Measurements from ENCODE around the gene BACH2.
"Not testable (repeated sequence)": the region's sequence is repeated elsewhere in the genome, so short reads cannot be mapped to it uniquely, and the experiment has no call there.

BACH2 gene

GRCh38 chr6:90186637-90187371 lies 109.8 kb downstream of the BACH2 start:
- no peak for DNase-seq

- no peak for DNase-seq
Observed at GRCh38 chr6:90186026-90186425, 110.6 kb downstream of the BACH2 start.

- DNase-seq = no peak
Observed at GRCh38 chr6:90184334-90185298, 112.0 kb downstream of the BACH2 start.

- no peak for DNase-seq
Observed at GRCh38 chr6:90183587-90184333, 112.9 kb downstream of the BACH2 start.

DNA sequence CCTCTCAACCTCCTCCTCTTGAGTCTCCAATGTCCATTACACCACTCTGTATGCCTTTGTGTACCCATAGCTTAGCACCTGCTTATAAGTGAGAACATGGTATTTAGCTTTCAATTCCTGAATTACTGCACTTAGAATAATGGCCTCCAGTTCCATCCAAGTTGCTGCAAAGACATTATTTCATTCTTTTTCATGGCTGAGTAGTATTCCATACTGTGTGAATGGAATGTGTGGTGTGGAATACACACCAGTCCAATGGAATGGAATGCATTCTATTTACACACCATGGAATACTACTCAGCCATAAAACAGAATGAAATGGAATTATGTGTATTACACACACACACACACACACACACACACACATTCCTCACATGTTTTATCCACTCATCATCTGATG lies 116.1 kb downstream of the BACH2 start:
- DNase-seq = no peak

DNA sequence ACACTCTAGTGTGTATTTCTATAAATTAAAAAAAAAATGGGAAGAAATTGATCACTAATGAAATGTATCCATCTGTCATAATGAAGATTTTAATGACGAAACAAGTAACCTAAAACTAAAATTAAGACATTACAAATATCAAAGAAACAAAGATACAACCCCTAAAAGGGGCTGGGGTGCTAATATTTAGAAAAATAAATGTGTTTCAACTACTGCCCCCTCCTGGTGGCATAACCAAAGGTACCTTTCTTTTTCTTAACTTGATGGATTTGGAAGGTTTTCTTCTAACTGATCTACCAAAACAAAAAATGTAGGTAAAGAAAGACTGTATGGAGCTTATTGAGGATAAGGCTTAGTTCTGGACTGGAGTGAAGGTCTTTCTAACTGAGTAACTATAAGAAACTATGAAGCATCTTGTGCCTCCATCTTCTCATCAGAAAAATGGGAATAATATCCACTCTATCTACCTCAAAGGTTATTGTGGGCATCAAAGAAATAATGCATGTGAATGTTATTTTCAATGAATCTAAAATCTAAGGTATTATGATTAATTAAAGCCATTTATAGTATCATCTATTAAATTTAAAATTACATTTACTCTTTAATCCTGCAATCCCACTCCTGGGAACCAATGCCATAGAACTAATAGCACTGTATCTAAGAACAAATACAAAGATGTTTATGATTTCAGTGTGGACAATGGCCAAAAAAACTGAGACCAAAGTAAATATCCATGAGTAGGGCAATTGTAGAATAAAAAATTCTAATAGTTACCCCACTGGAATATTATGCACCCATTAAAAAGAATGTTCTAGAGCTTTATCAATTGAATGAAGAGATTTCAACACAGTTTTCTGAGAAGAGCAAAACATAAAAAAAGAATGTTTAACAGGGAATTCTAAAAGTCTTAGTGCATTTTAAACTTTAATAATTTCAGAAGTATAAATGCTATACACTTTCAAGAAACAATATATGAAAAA lies 117.2 kb downstream of the BACH2 start:
- DNase-seq = no peak

DNA sequence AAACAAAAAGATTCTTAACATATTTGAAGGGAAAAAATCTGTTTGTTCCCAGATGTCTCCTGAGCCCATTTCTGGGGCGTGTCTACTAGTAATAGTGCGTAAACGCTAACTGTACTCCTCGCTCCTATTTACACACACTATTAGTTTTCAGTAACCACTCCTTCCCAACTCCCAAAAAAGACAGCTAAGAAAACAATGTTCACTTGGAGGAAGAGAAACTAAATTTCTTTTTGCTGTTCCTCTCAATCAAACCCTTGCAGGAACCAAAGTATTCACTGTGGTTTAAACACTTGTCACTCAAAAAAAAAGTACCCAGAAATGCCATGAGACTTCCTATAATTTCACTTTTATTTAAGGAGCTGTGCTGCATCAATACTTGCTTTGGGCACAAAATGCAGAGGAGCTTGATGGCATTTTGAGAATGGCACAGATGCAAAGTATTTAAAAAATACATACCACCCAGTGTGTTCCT lies 118.2 kb downstream of the BACH2 start:
- no peak for DNase-seq

DNA sequence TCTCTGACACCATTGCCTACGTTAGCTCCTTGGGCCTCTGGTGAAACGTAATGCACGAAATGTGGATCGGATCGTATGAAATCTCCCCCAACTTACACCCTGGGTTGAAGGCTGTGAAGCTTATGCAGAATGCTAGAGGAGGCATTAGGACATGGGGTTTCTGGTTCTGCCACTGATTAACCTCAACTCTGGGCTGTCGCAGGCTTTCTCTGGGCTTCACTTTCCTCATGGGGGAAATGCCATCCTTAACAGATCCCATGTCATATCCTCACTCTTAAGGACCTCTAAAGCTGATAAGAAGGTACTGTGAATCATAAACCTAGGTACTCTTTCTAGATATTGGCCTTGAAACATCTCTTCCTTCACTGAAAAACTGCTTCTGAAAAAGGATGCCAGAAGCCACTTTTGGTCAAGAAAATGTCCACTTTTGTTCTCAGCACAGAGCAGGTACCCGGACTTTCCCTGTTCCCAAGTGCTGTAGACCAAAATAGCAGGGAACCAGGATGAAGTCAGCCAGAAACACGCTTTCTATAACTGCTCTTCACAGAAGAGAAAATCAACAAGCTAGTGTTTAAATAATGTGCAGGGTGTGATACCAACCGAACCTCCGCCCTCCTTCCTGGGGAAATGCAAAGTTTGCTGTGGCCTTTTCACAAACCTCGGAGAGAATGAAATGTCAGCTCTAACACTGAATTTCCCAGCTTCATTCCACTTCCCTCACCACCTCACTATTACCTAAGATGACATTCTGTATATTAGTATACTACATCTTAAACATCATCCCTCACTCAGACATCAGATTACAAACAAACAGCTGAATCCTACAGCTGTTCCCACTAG lies 118.9 kb downstream of the BACH2 start:
- DNase-seq = no peak

- DNase-seq = no peak
Observed at GRCh38 chr6:90175627-90176538, 120.8 kb downstream of the BACH2 start.

DNA sequence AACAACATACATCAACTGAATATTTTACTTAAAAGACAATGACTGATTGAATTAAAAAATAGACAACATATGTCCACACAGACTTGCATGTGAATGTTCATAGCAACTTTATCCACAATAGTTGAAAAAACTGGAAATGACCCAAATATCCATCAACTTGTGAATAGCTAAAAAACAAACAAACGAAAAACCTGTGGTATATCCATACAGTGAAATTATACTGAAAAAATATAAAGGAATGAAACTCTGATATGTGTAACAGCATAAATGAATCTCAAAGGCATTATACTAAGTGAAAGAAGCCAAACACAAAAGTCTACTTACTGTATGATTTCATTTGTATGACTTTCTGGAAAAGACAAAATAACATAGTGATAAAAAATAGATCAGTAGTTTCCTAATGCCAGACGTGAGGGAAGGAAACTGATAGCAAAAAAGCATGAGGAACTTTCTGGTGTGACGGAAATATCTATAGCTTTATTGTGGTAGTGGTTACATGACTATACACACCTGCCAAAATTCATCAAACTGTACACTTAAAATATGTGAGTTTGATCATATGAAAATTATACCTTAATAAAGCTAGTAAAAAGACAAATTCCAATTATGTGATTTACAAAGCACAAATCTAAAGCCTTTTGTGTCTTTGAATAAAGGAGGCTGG lies 123.2 kb downstream of the BACH2 start:
- DNase-seq = no peak

GRCh38 chr6:90170601-90171000 lies 126.0 kb downstream of the BACH2 start:
- DNase-seq = no peak

DNA sequence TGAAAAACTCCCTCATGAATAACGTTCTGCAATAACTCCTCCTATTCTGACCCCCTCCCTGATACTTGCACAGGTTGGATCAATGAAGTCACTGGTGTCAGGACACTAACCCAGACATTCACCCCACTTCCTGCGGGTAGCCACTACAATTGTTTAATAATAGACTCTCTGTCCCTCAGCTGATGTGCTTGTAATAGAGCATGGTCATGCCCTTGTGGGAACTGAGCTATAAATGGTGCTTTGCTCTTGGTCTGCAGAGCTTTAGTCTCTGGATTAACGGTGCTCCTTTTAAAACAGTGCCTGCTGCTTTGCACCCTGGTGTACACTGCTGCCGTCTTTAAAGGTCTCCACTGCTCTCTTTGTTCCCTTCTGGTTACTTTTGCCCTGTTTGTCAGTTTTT lies 127.3 kb downstream of the BACH2 start:
- peak in 1 of 58 donors; percentile 18 for DNase-seq

DNA sequence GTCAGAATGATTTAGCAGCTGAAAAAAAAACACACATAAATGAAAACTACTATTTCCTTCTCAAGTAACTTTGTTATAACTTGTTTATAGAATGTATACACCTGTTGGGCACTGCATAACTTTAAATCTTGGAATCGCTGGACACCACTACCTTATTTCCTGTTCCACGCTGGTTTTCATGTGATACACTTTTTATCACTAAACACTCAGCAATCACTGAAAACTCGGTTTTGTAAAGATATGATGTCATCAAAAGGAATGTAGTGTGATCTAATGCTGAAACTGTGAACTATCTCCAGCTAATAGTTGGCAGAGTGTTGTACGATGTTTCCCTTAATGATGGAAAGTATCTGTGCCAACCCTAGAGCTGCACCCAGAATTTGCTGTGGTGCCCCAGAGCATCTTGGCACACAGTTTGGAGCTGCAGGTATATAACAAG lies 127.9 kb downstream of the BACH2 start:
- no peak for DNase-seq

DNA sequence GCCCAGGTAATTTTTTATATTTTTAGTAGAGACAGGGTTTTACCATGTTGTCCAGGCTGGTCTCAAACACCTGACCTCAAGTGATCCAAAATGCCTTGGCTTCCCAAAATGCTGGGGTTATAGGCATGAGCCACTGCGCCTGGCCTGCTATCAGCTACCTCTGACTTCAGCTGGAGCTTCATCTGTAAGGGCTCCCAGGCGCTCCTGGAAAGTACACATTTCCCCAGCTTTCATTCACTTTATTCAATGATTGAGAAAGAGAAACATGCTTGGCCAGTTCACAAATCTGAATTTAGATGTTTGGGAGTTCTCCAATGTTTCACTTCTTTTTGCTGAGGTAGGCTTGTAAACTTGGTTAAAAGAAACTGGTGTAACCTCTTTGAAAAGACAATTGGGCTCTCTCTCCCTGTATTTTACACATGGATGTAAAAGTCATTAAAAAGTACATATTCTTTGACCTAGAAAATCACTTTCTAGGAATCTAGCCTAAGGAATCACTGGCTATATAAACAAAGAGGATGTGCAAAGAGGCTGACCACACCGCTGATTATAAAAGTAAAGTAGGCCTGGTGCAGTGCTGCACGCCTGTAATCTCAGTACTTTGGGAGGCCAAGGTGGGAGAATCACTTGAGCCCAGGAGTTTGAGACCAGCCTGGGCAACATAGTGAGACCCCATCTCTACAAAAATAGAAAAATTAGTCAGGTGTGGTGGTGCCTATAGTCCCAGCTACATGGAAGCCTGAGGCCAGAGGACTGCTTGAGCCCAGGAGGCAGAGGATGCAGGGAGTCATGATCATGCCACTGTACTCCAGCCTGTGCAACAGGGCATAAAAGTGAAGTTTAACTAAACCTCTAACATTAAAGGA lies 128.9 kb downstream of the BACH2 start:
- no peak for DNase-seq

- not testable (repeated sequence) for DNase-seq
Observed at GRCh38 chr6:90166155-90166924, 130.3 kb downstream of the BACH2 start.
